HG03442 (cell line): Measurements from ENCODE around the gene TPD52L1.
"Not testable (repeated sequence)": the region's sequence is repeated elsewhere in the genome, so short reads cannot be mapped to it uniquely, and the experiment has no call there.

ENCODE experiments used
- ATAC-seq: cut with Tn5 transposase; IDR thresholded peaks from one replicate; pipeline ENCODE4 v1.9.1; 2021; ENCODE audit warnings: mild to moderate bottlenecking, moderate library complexity; ENCODE audit not compliant: unreplicated experiment

Gene TPD52L1

DNA sequence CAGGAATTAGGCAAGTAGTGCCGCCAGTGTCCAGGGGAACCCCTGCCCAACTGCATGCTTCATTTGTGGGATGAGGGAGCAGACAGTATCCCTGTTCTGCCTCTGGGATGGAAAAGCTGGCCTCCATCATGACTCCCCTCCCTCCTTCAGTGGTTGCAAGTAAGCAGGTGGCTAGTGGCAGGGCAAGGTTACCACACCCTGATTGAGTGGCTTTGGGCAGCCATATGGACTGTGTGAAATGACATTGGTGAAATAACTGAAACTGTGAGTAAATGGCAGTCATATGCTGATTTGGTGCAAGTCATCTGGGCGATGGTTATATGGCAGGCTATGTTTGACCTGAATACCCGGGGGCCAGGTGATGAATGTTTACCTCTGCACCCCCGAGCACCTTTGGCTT lies 115.2 kb downstream of the TPD52L1 start:
- ATAC-seq = no peak

DNA sequence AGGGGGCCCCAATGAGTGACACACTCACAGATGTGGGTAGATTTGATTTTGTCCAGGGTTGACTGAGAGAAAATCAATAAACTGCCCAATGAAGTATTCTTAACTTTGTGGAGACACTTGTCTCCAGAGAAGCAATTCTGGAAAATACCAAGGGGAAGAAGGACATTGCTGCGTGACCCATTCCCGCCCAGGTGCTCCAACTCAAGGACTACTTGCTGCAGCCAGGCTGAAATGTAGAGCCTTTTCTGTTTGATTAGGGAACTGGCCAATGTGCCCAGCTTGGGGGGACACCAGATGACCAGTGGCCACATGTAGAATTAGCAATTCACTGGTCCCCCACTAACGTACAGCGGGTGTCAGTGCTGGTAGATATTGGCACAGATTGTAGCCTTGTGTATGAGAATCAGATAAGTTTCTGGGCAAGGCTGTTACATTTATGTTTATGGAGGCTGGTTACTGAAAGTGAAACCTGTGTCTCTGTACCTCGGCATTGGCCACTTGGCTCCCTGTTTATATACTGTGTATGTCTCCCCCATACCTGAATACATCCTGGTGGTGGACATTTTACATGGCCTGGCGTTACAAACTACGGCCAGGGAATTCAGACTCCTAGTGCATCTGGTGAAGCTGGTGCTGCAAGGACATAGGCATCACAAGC lies 115.9 kb downstream of the TPD52L1 start:
- no peak for ATAC-seq

DNA sequence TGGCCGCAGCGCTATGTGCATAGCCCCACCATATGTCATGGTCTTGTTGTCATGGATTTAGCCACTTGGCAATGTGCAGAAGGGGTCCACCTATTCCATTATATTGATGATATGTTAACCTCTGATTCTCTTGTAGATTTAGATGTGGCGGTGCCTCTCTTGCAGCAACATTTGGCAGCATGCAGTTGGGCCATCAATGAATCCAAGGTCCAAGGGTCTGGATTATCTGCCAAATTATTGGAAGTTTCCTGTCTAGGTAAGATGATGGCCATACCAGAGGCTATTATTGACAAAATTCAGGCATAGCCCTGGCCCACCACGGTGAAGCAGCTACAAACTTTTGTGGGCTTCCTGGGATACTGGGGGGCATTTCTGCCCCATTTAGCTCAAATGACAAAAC lies 116.8 kb downstream of the TPD52L1 start:
- ATAC-seq = no peak

DNA sequence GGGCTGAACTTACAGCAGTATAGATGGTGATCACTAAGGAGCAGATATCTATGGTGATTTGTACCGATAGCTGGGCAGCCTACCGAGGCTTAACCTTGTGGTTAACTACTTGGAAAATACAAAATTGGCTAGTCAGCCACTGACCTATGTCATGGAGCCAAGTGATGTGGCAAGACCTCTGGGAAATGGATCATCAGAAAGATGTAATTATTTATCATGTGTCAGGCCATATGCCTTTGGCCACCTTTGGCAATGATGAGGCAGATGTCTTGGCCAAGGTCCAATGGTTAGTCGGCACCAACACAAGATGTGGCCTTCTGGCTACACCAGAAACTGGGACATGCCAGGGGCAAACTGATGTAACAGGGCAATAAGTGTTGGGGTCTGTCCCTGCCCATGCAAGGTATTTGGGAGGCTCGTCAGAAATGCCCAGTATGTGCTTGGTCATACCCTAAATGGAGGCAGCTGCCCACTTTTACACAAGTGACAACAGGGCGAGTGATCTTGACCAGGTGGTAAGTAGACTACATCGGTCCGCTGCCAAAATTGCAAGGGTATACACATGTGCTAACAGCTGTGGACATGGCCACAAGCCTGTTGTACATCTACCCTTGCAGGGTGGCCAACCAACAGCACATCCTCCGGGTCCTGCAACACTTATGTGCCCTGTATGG lies 118.0 kb downstream of the TPD52L1 start:
- no peak for ATAC-seq

DNA sequence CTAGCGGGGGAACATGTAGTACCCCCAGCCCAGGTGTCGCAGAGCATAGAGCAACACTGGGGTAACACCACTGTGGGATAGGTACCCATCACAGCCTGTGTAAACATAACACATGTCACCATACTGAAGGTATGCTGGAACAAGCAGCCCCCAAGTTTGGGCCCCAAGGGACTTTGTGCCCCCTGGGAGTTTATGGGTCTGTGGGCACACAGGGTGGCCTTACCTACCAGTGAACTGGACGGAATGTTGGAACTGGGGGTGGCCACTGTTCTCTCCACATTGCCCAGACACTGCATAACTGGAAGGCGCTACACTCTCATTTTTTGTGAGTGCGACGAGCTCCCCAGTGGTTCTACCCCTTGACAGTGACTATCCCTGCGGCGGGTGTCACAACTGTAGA lies 119.7 kb downstream of the TPD52L1 start:
- no peak for ATAC-seq

DNA sequence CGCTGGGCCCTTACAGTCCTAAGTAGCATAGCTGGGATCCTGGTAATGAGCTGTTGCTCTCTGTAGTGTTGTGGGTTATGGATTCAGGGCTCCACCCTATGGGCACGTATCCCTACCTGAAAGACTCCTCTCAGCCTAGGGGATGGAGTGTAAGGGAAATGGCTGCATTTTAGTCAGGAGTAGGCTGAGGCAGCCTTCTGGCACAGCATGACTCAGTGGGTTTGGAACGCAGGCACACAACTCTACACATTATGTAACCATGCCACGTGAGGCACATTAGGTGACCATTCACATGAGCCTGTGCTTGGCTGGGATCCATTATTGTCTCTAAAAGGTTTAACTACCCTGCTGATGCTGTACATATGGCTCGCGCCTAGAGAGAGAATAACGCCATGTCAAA lies 120.4 kb downstream of the TPD52L1 start:
- no peak for ATAC-seq

DNA sequence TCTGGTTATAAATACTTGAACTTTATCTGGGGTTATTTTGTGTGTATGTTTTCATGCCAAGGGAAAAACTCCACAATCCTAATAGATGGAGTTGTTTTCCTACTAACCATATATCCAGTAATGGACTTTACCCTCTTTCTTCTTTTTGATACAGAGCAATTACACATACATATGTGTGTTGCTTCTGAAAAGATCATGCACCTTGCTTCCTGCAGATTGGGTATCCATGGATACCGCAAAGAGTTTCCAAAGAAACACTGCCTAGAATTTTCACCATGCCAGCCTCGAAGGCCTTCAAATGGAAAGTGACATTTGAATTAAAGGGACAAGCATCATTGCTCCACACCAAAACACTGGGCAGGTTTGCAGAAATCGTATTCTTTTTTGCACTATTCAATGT lies 121.4 kb downstream of the TPD52L1 start:
- no peak for ATAC-seq

DNA sequence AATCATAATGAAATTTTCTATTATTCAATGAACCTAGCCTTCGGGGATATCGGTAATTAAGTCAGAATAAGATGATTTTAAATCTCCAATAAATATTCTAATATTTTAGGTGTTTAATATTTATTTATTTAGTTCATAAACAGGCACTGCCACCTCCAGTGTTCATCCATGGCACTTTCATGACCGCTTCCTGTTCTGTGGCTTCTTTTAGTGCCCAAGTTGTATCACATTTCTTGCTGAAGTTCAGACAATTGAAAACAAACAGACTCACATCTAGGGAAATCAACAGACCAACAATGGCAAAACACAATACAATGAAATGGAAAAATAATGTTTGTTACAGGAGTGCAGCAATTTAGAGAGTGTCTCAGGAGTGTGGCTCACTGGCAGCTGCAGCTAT lies 122.2 kb downstream of the TPD52L1 start:
- no peak for ATAC-seq

DNA sequence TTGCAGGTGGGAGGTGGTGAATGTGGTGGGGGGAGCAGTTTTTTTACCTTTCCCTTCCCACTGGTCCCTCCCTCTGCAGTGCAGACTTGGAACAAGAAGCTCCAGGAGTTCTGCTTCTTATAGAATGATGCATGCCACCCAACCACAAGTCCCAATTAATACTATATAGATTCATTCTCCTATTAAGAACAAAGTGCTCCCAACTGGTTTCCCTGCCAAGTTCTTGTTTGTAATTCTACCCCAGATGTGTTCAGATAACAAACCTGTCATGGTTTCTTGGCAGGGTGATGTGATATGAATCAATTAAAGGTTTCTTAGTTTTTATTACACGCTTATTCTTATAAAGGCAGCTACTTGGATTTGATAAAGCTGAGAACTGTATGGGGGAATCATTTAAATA lies 124.3 kb downstream of the TPD52L1 start:
- no peak for ATAC-seq

DNA sequence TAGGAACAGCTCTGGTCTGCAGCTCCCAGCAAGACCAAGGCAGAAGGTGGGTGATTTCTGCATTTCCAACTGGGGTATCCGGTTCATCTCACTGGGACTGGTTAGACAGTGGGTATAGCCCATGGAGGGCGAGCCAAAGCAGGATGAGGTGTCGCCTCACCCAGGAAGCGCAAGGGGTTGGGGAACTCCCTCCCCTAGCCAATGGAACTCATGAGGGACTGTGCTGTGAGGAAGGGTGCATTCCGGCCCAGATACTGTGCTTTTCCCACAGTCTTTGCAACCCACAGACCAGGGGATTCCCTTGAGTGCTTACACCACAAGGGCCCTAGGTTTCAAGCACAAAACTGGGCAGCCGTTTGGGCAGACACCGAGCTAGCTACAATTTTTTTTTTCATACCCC lies 126.4 kb downstream of the TPD52L1 start:
- ATAC-seq = no peak

DNA sequence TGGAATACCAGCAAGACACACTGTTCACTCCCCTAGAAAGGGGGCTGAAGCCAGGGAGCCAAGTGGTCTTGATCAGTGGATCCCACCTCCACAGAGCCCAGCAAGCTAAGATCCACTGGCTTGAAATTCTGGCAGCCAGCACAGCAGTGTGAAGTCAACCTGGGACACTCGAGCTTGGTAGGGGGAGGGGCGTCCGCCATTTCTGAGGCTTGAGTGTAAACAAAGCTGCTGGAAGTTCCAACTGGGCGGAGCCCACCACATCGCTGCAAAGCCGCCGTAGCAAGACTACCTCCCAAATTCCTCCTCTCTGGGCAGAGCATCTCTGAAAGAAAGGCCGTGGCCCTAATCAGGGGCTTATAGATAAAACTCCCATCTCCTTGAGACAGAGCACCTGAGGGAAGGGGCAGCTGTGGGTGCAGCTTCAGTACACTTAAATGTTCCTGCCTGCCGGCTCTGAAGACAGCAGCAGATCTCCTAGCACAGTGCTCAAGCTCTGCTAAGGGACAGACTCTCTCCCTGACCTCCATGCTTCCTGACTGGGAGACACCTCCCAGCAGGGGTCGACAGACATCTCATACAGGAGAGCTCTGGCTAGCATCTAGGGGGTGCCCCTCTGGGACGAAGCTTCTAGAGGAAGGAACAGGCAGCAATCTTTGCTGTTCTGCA lies 126.9 kb downstream of the TPD52L1 start:
- not testable (repeated sequence) for ATAC-seq

DNA sequence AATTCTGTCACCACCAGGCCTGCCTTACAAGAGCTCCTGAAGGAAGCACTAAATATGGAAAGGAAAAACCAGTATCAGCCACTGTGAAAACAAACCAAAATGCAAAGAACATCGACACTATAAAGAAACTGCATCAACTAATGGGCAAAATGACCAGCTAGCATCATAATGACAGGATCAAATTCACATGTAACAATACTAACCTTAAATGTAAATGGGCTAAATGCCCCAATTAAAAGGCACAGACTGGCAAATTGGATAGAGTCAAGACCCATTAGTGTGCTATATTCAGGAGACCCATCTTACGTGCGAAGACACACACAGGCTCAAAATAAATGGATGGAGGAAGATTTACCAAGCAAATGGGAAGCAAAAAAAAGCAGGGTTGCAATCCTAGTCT lies 128.9 kb downstream of the TPD52L1 start:
- ATAC-seq = not testable (repeated sequence)

DNA sequence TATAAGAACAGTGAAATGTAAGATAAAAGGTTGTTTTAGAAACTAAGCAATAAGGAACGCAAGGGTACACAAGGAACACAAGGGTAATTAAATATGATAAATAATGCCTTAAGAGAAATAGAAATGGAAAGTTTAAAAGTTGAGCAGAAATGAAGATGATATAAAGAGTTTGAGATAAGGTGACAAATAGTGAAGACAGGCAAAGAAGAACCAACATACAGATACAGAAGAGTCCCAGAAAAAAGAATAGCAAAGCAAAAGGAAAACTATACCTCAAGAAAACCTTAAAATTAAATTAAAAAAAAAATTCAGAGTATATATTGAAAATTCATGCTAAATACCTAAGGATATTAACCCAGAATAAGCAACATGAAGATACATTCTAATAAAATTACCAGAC lies 131.8 kb downstream of the TPD52L1 start:
- ATAC-seq = no peak

DNA sequence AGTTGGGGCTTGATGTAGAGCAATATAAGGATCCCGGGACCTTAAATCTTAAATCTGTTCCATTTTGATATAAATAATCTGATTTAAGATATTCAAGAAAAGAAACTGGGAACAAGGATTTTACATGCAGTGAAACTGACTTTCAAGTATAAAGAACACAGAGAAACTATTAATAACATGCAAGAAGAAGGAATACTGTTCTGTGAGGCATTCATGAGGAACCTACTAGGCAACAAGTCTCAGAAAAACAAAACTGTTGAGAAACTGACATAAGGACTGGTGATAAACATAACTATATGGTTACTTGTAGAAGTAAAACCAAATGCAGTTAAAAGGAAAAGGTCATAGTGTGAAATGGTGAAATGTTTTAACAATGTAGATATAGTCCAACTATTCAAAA lies 132.4 kb downstream of the TPD52L1 start:
- ATAC-seq = no peak

DNA sequence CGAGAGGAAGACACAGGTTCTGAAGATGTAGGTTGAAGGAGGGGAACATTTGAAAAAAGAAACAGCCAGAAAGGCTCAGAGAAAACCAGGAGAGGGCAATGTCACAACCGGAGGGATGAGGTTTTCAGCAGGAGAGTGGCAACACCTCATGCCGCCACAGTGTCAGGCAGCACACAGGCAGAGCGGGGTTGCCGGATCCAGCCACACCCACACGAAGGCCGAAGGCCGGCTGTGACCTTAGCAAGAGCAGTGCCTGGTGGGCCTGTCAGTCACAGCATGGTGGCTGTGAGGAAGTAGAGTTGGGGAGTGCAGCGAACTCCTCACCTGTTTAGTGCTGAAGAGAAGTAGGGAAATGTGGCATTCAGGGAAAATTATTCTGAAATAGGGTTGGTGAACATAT lies 134.1 kb downstream of the TPD52L1 start:
- no peak for ATAC-seq

DNA sequence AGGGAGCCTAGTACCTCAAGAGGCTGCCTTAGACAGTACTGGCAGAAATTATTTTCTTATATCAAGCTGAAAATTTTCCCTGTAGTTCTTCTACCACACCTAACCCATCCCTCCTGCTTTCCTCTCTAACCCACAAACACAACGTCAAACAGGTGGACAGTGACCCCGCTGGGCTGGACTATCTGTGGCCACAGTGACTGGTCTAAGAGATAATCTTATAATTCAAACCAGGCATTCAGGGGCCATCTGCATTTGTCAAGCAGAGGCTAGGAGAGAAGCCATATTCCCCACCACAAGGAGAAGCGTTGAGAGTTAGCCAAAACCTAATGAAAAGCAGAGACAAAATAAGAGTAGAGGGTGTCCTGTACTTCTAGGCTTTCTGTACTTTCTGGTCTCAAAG lies 140.0 kb downstream of the TPD52L1 start:
- no peak for ATAC-seq

DNA sequence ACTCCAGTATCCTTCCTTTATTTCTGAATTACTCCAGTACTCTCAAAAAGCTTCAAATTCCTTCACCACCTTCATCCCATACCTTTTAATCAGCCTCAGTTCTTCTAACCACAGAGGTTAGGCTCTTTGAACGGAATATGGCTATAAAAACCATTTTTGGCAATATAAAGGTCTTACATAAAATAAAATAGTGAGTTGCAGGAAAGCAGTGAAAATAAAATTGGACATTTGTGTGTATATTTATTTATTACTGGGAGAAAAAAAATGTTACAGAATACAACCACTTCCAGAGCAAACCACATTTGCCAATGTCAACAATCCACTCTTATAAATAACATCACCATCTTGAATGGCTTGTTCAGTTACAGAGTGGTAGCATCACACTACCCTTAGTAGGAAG lies 140.5 kb downstream of the TPD52L1 start:
- ATAC-seq = no peak

DNA sequence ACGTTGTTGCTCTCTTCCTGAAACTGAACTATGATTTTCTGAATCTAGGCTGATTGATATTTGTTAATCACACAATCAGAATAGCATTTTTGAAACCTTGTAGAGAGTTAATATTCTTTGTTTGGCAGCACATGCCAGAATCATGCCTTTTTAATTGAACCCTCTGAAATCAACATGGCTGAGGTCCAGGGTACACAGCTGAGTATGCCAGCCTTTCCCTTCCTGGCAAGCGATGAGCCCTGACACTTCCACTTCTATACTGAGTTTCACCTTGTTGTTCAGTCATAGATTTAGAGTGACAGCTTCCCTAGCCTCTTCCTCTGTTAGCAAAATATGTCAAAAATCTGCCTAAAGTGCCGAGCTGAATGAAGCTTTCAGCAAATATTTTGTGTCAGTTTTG lies 141.4 kb downstream of the TPD52L1 start:
- ATAC-seq = no peak

DNA sequence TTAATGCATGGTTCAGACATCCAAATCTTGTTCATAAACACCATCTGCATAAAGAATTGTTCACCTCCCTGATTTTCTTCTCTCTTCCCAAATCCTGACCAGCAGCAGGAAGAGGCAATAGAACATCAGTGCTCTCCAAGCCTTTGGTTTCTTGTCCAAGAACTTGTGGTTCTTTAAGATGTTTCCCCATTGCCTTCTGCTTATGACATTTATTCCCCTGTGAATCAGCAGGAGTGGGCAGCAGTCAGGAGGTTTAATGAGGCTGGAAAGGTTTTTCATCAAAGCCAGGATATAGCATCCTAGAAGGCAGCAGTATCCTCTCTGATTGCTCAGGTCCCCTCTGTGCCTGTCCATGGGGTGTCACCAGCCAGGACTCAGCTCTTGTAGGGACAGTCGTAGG lies 142.9 kb downstream of the TPD52L1 start:
- no peak for ATAC-seq

DNA sequence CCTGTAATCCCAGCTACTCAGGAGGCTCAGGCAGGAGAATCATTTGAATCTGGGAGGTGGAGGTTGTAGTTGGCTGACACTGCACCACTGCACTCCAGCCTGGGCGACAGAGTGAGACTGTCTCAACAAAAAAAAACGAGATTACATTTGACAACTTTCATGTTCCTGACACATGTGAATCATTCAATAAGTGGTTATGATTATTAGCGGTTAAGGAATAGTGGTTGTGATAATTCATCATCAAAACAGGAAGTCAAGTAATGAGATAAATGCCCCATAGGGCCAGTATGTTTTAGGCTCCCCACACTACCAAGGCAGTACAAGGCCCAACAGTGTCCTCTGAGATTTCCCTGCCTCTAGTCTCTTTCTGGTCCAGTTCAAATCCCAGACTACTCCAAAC lies 145.7 kb downstream of the TPD52L1 start:
- no peak for ATAC-seq

DNA sequence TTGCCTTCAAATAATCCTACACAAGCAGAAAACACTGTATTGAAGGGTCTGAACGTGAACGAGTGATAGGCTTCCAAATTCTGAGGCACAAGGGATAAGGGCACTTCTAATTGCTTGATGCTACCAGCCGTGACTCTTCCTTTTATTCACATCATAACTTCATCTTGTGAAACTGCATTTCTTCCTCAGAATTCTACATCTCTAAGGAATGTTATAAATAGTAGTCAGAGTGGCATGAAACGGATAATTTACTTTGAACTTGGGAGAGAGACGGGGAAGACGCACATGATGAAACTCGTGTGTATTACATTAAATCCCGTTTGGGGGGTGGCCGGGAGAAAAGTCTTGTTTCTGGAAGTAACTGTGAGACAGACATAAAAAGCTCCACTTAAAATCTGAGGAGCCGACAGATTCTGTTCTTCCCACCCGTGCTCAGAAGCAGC lies 147.4 kb downstream of the TPD52L1 start:
- ATAC-seq = no peak
